CD14-positive monocyte (primary cell): ENCODE measurements around the gene CFAP70. TPM values are rescaled to one million over a fixed set of nuclear protein-coding genes. Genes with fewer than 3 reads are reported as not detected.
A peak's percentile ranks its signal among the peaks of the same experiment; 100 is the strongest.

Source experiments
- DNase-seq, 3 donors: peaks; one replicate each; pipeline ENCODE4 v3.0.0-alpha.2; 2011 to 2022
- H2AFZ ChIP-seq: 2 replicates; pipeline ENCODE4 v1.6.0; 2012; ENCODE audit warnings: mild to moderate bottlenecking, low read depth, low read length, inconsistent platforms; ENCODE audit not compliant: insufficient read depth, poor library complexity, severe bottlenecking
- H3K27ac ChIP-seq, 2 donors: 1 replicate in 1 of 2; 2 replicates in 1 of 2; pipeline ENCODE4 v1.5.1; 2012 to 2013; ENCODE audit warnings: low read length in 2 of 2, control low read depth in 1 of 2, inconsistent platforms in 1 of 2, low read depth in 1 of 2, mild to moderate bottlenecking in 1 of 2
- H3K27me3 ChIP-seq, 2 donors: one replicate each; pipeline versions ENCODE4 v1.6.0 to v1.6.1; 2011 to 2013; ENCODE audit warnings: low read length in 2 of 2; ENCODE audit not compliant: control insufficient read depth in 2 of 2, insufficient read depth in 2 of 2
- H3K36me3 ChIP-seq, 2 donors: replicated peaks in 1 of 2; 1 replicate in 1 of 2; 2 replicates in 1 of 2; pipeline versions ENCODE4 v1.5.1 to v1.6.1; 2012 to 2013; ENCODE audit warnings: low read length in 2 of 2, control low read depth in 1 of 2, inconsistent platforms in 1 of 2, mild to moderate bottlenecking in 1 of 2; ENCODE audit not compliant: insufficient read depth in 2 of 2, control insufficient read depth in 1 of 2
- H3K4me1 ChIP-seq, 2 donors: 1 replicate in 1 of 2; 2 replicates in 1 of 2; pipeline versions ENCODE4 v1.5.1 to v1.6.1; 2012 to 2013; ENCODE audit warnings: low read length in 2 of 2, control low read depth in 1 of 2, inconsistent platforms in 1 of 2, mild to moderate bottlenecking in 1 of 2, moderate library complexity in 1 of 2; ENCODE audit not compliant: insufficient read depth in 2 of 2, control insufficient read depth in 1 of 2
- H3K4me2 ChIP-seq: replicated peaks from 2 replicates; pipeline ENCODE3; 2012; ENCODE audit warnings: low read length, moderate library complexity, mild to moderate bottlenecking; ENCODE audit not compliant: poor library complexity, severe bottlenecking; ENCODE audit errors: extremely low read depth
- H3K4me3 ChIP-seq, 3 experiments: fragments of 200-600 bp in 1 of 3; sonication (generic) in 1 of 3; replicated peaks in 1 of 3; 1 replicate in 2 of 3; 2 replicates in 1 of 3; pipeline ENCODE4 v1.5.1; 2011 to 2013; ENCODE audit warnings: low read length in 3 of 3, mild to moderate bottlenecking in 3 of 3, control low read depth in 2 of 3, low read depth in 2 of 3, inconsistent platforms in 1 of 3, moderate library complexity in 1 of 3
- H3K79me2 ChIP-seq: 2 replicates; pipeline ENCODE4 v1.6.0; 2012; ENCODE audit warnings: mild to moderate bottlenecking, control low read depth, inconsistent platforms, low read length, moderate library complexity; ENCODE audit not compliant: insufficient read depth
- H3K9ac ChIP-seq: 2 replicates; pipeline ENCODE4 v1.6.0; 2017; ENCODE audit warnings: low read length, mild to moderate bottlenecking; ENCODE audit not compliant: insufficient read depth, poor library complexity, severe bottlenecking
- H3K9me3 ChIP-seq, 2 donors: replicated peaks in 1 of 2; 1 replicate in 1 of 2; 2 replicates in 1 of 2; pipeline versions ENCODE4 v1.5.1 to v1.6.1; 2012 to 2013; ENCODE audit warnings: low read length in 2 of 2, control low read depth in 1 of 2; ENCODE audit not compliant: control insufficient read depth in 1 of 2, insufficient read depth in 1 of 2
- H4K20me1 ChIP-seq: 2 replicates; pipeline ENCODE4 v1.6.0; 2012; ENCODE audit warnings: mild to moderate bottlenecking, low read length, control low read depth, moderate library complexity; ENCODE audit not compliant: insufficient read depth
- H3K27ac Mint-ChIP-seq, 7 donors: one replicate each; pipeline ENCODE4 v1.8.0; 2020; ENCODE audit warnings: mild to moderate bottlenecking in 7 of 7, mixed read lengths in 7 of 7, moderate library complexity in 6 of 7, inconsistent platforms in 2 of 7
- H3K27me3 Mint-ChIP-seq, 3 donors: one replicate each; pipeline ENCODE4 v1.8.0; 2021 to 2022; ENCODE audit warnings: low read depth in 3 of 3, mild to moderate bottlenecking in 3 of 3, mixed read lengths in 3 of 3, moderate library complexity in 3 of 3, inconsistent platforms in 1 of 3
- H3K36me3 Mint-ChIP-seq, 2 donors: one replicate each; pipeline ENCODE4 v1.8.0; 2020; ENCODE audit warnings: mixed read lengths in 2 of 2, inconsistent platforms in 1 of 2, mild to moderate bottlenecking in 1 of 2
- H3K4me1 Mint-ChIP-seq: one replicate; pipeline ENCODE4 v1.8.0; 2020; ENCODE audit warnings: mild to moderate bottlenecking, mixed read lengths
- H3K4me3 Mint-ChIP-seq, 2 donors: one replicate each; pipeline ENCODE4 v1.8.0; 2020; ENCODE audit warnings: mild to moderate bottlenecking in 2 of 2, mixed read lengths in 2 of 2, moderate library complexity in 1 of 2
- H3K9me3 Mint-ChIP-seq, 7 donors: one replicate each; pipeline ENCODE4 v1.8.0; 2020 to 2022; ENCODE audit warnings: mixed read lengths in 7 of 7, mild to moderate bottlenecking in 6 of 7, moderate library complexity in 6 of 7, inconsistent platforms in 2 of 7
- CTCF ChIP-seq: fragments of 200-600 bp; IDR thresholded peaks from one replicate; pipeline ENCODE4 v1.8.0; 2022; ENCODE audit warnings: antibody characterized with exemption, mild to moderate bottlenecking
- WGBS: methylation state at CpG from one replicate; pipeline ENCODE4 v1.1.5; 2013; ENCODE audit warnings: missing lambda C conversion rate; ENCODE audit not compliant: insufficient coverage; 5-methylcytosine and 5-hydroxymethylcytosine counted together
- intact Hi-C, 2 donors: fragments of 100-400 bp; cut with micrococcal nuclease; formaldehyde crosslinking; loops; one replicate each; pipeline versions ENCODE4 v1.15.0 to v1.15.1; 2023
- polyA plus RNA-seq, 3 donors: library from polyadenylated mRNA; depleted of rRNA in 1 of 3; unstranded in 2 of 3; stranded (reverse) in 1 of 3; fragments of 300-500 nt in 2 of 3; fragments of >200 nt in 1 of 3; fragmentation: Illumina TruSeq in 2 of 3; gene quantifications; 1 replicate in 2 of 3; 2 replicates in 1 of 3; pipeline ENCODE4 v1.2.3, GENCODE V29; 2012 to 2021

CFAP70 gene
- polyA plus RNA-seq, 3 donors, result 0.13 to 1.1 TPM; not detected in 1

- Histone ChIP-seq H3K9ac (peak overlapping the region; percentile 90), H3K9me3 (no peaks in the 10 kb centered on the region), H3K4me1 (peaks cover 25% of the 10 kb centered on the region in 2 donors), H3K27ac (peak overlapping the region; percentile 94 to 97), H4K20me1 (no peaks in the 10 kb centered on the region), H3K4me3 (peak overlapping the region; percentile 68 to 91 (median 90)), H3K79me2 (peaks cover 45% of the 10 kb centered on the region), H3K36me3 (peaks cover 8 to 20% of the 10 kb centered on the region in 2 donors), H3K27me3 (no peaks in the 10 kb centered on the region), H2AFZ (peak overlapping the region; percentile 93), H3K4me2 (peak overlapping the region; percentile 81)
- no peak for TF ChIP-seq CTCF
- H3K27me3 Mint-ChIP-seq, result peaks cover 0 to 2% (median 0%) of the 10 kb centered on the region in 3 donors
- no peak for DNase-seq
- H3K4me1 Mint-ChIP-seq, result peaks cover 28% of the 10 kb centered on the region
- H3K4me3 Mint-ChIP-seq, result peak overlapping the region; percentile 98 to 99
- intact Hi-C loops, result no loop called here
- peak overlapping the region; percentile 96 to 99 (median 98) for H3K27ac Mint-ChIP-seq
- WGBS, result 26% methylated on average over 21 of the region's 23 CpGs
- H3K9me3 Mint-ChIP-seq, result no peaks in the 10 kb centered on the region
- peaks cover 17 to 21% of the 10 kb centered on the region in 2 donors for H3K36me3 Mint-ChIP-seq
Measured at GRCh38 chr10:73251683-73252444, 106.8 kb downstream of the CFAP70 start.

GRCh38 chr10:73248259-73248724 is 110.4 kb downstream of the CFAP70 start:
- no peak overlapping the region for H3K4me2 ChIP-seq
- H3K36me3 ChIP-seq, result peaks cover 9 to 28% of the 10 kb centered on the region in 2 donors
- peak overlapping the region in 1 of 2 donors; percentile 83 for H3K27ac ChIP-seq
- no peak for TF ChIP-seq CTCF
- peaks cover 77% of the 10 kb centered on the region for H3K79me2 ChIP-seq
- no peak overlapping the region for H2AFZ ChIP-seq
- intact Hi-C loops, result loop anchor here (5.0 to 10.0 kb wide), 5 partner anchors 81 to 167 kb away; partner anchors contain the start of genes ANXA7 (in 2 of the 2), CFAP70 (in 1 of the 2), ECD (in 1 of the 2) and FAM149B1 (in 1 of the 2)
- Mint-ChIP-seq H3K27ac (peak overlapping the region; percentile 25 to 94 (median 68)), H3K4me1 (peaks cover 56% of the 10 kb centered on the region), H3K27me3 (peaks cover 0 to 2% (median 0%) of the 10 kb centered on the region in 3 donors), H3K9me3 (no peaks in the 10 kb centered on the region), H3K4me3 (no peak overlapping the region), H3K36me3 (peaks cover 19 to 31% of the 10 kb centered on the region in 2 donors)
- H3K4me1 ChIP-seq, result peaks cover 41 to 59% of the 10 kb centered on the region in 2 donors
- H3K9me3 ChIP-seq, result no peaks in the 10 kb centered on the region
- no peaks in the 10 kb centered on the region for H3K27me3 ChIP-seq
- H3K9ac ChIP-seq, result no peak overlapping the region
- whole genome bisulfite sequencing, result 66% methylated on average over 2 of the region's 5 CpGs
- no peaks in the 10 kb centered on the region for H4K20me1 ChIP-seq
- no peak for DNase-seq
- no peak overlapping the region for H3K4me3 ChIP-seq
